Choroid plexus epithelial cell (primary cell): ENCODE results near the gene UGDH.
"Not testable (repeated sequence)": the region's sequence is repeated elsewhere in the genome, so short reads cannot be mapped to it uniquely, and the experiment has no call there.

Source experiments
- DNase-seq: peaks from one replicate; pipeline ENCODE4 v3.0.0-alpha.2; 2010; ENCODE audit warnings: low read depth
- H3K4me3 ChIP-seq: 2 replicates; pipeline ENCODE4 v1.5.1; 2011; ENCODE audit warnings: low read depth, mild to moderate bottlenecking, control low read depth, low read length, moderate library complexity
- CTCF ChIP-seq: conservative IDR thresholded peaks from 2 replicates; pipeline ENCODE4 v1.5.1; 2011; ENCODE audit warnings: low read depth, mild to moderate bottlenecking, control low read depth, inconsistent platforms, low read length, moderate library complexity

The UGDH gene

GRCh38 chr4:39464886-39465501 lies 62.2 kb downstream of the UGDH start:
- peak; percentile 36 for TF ChIP-seq CTCF
- peak; percentile 92 for DNase-seq

GRCh38 chr4:39458505-39459300 lies 68.5 kb downstream of the UGDH start, which contains the start of the genes LIAS and RPL9:
Gene LIAS, plus strand, starts transcription at chr4:39459056. Its CDS starts 62 bp downstream, at chr4:39459118.
Gene RPL9, minus strand, starts transcription at chr4:39458922. Its CDS starts 483 bp downstream, at chr4:39458439.
- peak; percentile 100 for DNase-seq
- H3K4me3 ChIP-seq = peak within 1 kb of the TSS; percentile 77
- no peak for TF ChIP-seq CTCF

More at GRCh38 chr4:39464886-39465501, 62.2 kb downstream of the UGDH start:
- H3K4me3 ChIP-seq = peak overlapping the region; percentile 12

- peak overlapping the region; percentile 77 for H3K4me3 ChIP-seq
Observed at GRCh38 chr4:39458161-39458504, 69.1 kb downstream of the UGDH start.

GRCh38 chr4:39456946-39457763 lies 70.1 kb downstream of the UGDH start:
- no peak for DNase-seq
- TF ChIP-seq CTCF = no peak
- peak overlapping the region; percentile 77 for H3K4me3 ChIP-seq

More at GRCh38 chr4:39458161-39458504, 69.1 kb downstream of the UGDH start:
- not testable (repeated sequence) for DNase-seq

GRCh38 chr4:39455486-39455885 lies 71.8 kb downstream of the UGDH start:
- no peak overlapping the region for H3K4me3 ChIP-seq
- no peak for TF ChIP-seq CTCF
- DNase-seq = no peak

- TF ChIP-seq CTCF = no peak
- no peak for DNase-seq
Observed at GRCh38 chr4:39453738-39454137, 73.5 kb downstream of the UGDH start.

GRCh38 chr4:39452860-39453587 lies 74.2 kb downstream of the UGDH start:
- H3K4me3 ChIP-seq = no peak overlapping the region
- no peak for TF ChIP-seq CTCF
- no peak for DNase-seq

More at GRCh38 chr4:39453738-39454137, 73.5 kb downstream of the UGDH start:
- no peak overlapping the region for H3K4me3 ChIP-seq
